GM23338 (cell line): ENCODE results near the gene PPP6R2.

Experiments
- CREB1 ChIP-seq: fragments of 250-450 bp; sonication (Bioruptor Pico); IDR thresholded peaks from 2 replicates; pipeline ENCODE4 v1.5.0; 2020; ENCODE audit warnings: low read depth, mild to moderate bottlenecking, moderate library complexity
- EZH2 ChIP-seq: fragments of 200-600 bp; sonication (generic); IDR thresholded peaks from one replicate; pipeline ENCODE4 v1.8.0; 2017; ENCODE audit warnings: antibody characterized with exemption, mild to moderate bottlenecking, low read depth; ENCODE audit not compliant: unreplicated experiment
- EZH2phosphoT487 ChIP-seq: fragments of 200-600 bp; sonication (generic); IDR thresholded peaks from one replicate; pipeline ENCODE4 v1.8.1; 2018; ENCODE audit warnings: antibody characterized with exemption; ENCODE audit not compliant: unreplicated experiment
- NANOG ChIP-seq: IDR thresholded peaks from 2 replicates; pipeline ENCODE4 v1.6.1; 2016; ENCODE audit warnings: antibody characterized with exemption, borderline replicate concordance
- POLR2AphosphoS5 ChIP-seq: IDR thresholded peaks from 2 replicates; pipeline ENCODE4 v1.6.1; 2016; ENCODE audit warnings: antibody characterized with exemption, low read depth
- STAT1 ChIP-seq: IDR thresholded peaks from one replicate; pipeline ENCODE4 v1.6.1; 2016; ENCODE audit warnings: antibody characterized with exemption; ENCODE audit not compliant: unreplicated experiment
- ZNF114 ChIP-seq: fragments of 250-450 bp; sonication (Bioruptor Pico); IDR thresholded peaks from 2 replicates; pipeline ENCODE4 v1.5.0; 2020; ENCODE audit warnings: mild to moderate bottlenecking, moderate library complexity
- TF ChIP-seq, protein P1 (sequence below), 2 experiments: fragments of 200-600 bp in 1 of 2; sonication (generic) in 1 of 2; conservative IDR thresholded peaks; 2 replicates each; pipeline versions ENCODE4 v1.5.1 to v1.6.1; 2016 to 2017; ENCODE audit warnings: antibody characterized with exemption in 2 of 2, low read depth in 2 of 2, mild to moderate bottlenecking in 2 of 2, moderate library complexity in 1 of 2
- TF ChIP-seq, protein P2 (sequence below): IDR thresholded peaks from one replicate; pipeline ENCODE4 v1.6.1; 2018; ENCODE audit warnings: antibody characterized with exemption; ENCODE audit not compliant: unreplicated experiment
- TF ChIP-seq, protein P3 (sequence below): IDR thresholded peaks from 2 replicates; pipeline ENCODE4 v1.6.1; 2016; ENCODE audit warnings: antibody characterized with exemption

DNA sequence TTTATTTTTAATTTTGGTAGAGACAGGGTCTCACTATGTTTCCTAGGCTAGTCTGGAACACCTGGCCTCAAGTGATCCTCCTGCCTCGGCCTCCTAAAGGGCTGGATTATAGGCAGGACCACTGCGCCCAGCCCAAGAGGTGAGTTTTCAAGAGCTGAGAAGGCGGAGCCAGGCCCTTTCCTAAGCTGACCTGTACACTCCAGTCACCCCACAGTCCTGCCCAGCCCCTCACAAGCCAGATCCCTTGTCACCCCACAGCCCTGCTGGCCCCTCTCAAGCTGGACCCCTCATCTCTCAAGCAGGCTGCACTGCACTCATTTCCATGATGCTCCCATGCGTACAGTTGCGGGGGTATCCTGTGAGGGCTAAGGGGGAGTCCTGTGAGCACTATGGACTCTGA, 19.2 kb upstream of the PPP6R2 start:
- TF ChIP-seq, protein P1, sequence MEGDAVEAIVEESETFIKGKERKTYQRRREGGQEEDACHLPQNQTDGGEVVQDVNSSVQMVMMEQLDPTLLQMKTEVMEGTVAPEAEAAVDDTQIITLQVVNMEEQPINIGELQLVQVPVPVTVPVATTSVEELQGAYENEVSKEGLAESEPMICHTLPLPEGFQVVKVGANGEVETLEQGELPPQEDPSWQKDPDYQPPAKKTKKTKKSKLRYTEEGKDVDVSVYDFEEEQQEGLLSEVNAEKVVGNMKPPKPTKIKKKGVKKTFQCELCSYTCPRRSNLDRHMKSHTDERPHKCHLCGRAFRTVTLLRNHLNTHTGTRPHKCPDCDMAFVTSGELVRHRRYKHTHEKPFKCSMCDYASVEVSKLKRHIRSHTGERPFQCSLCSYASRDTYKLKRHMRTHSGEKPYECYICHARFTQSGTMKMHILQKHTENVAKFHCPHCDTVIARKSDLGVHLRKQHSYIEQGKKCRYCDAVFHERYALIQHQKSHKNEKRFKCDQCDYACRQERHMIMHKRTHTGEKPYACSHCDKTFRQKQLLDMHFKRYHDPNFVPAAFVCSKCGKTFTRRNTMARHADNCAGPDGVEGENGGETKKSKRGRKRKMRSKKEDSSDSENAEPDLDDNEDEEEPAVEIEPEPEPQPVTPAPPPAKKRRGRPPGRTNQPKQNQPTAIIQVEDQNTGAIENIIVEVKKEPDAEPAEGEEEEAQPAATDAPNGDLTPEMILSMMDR (conservative IDR thresholded peaks at IDR 0.05; ENCODE audit: low read depth in 2 of 2), result no peak
- TF ChIP-seq EZH2 (no peak), EZH2phosphoT487 (no peak), CREB1 (CRISPR knock-in tag) (no peak), POLR2AphosphoS5 (no peak), ZNF114 (CRISPR knock-in tag) (no peak), STAT1 (no peak), NANOG (no peak)
- TF ChIP-seq, protein P2, sequence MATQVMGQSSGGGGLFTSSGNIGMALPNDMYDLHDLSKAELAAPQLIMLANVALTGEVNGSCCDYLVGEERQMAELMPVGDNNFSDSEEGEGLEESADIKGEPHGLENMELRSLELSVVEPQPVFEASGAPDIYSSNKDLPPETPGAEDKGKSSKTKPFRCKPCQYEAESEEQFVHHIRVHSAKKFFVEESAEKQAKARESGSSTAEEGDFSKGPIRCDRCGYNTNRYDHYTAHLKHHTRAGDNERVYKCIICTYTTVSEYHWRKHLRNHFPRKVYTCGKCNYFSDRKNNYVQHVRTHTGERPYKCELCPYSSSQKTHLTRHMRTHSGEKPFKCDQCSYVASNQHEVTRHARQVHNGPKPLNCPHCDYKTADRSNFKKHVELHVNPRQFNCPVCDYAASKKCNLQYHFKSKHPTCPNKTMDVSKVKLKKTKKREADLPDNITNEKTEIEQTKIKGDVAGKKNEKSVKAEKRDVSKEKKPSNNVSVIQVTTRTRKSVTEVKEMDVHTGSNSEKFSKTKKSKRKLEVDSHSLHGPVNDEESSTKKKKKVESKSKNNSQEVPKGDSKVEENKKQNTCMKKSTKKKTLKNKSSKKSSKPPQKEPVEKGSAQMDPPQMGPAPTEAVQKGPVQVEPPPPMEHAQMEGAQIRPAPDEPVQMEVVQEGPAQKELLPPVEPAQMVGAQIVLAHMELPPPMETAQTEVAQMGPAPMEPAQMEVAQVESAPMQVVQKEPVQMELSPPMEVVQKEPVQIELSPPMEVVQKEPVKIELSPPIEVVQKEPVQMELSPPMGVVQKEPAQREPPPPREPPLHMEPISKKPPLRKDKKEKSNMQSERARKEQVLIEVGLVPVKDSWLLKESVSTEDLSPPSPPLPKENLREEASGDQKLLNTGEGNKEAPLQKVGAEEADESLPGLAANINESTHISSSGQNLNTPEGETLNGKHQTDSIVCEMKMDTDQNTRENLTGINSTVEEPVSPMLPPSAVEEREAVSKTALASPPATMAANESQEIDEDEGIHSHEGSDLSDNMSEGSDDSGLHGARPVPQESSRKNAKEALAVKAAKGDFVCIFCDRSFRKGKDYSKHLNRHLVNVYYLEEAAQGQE, result no peak
- TF ChIP-seq, protein P3, sequence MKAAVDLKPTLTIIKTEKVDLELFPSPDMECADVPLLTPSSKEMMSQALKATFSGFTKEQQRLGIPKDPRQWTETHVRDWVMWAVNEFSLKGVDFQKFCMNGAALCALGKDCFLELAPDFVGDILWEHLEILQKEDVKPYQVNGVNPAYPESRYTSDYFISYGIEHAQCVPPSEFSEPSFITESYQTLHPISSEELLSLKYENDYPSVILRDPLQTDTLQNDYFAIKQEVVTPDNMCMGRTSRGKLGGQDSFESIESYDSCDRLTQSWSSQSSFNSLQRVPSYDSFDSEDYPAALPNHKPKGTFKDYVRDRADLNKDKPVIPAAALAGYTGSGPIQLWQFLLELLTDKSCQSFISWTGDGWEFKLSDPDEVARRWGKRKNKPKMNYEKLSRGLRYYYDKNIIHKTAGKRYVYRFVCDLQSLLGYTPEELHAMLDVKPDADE, result no peak
